ENCODE measurements around the gene KLRC4.

KLRC4 gene

DNA sequence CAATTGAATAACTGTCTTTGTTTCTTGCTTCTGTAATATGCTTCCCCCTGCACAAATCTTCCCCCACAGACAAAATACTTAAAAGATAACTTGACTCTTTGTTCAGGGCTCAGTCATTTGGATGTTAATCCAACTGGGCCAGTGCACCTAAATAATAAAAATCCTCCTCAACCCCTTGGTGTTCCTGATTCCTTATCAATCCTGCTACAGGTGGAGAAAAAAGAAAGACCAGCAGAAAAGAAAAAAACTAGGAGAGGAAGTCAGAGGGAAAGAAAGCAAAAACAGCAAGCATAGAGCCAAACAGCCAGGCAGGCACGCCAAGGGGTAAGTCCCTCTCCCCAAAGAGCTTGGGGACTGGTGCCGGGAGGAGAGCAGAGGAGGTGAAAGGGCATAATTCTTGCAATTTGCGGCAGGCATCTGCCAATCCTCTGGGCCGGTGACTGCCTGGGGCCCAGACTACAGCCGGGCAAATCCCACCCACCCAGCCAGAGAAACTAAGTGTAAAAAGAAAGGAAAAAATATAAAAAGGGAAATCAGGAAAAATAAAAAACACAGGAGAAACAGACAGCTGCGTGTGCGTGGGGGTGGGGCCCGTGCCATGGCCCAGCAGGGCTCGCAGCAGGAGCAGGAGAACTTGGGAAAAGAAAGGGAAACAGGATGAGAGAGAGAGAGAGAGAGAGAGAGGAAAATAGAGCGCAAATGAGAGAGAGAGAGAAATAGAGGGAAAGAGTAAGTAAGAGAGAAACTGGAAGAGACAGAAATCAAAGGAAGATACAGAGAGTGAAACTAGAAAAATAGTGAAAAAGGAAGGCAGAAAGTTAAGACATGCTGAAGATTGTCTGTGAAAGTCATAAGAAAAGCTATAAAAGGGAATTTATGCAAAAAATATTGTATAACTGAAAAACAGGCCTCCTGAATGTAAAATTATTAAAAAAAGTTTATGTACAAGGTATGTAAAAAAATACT is 41.1 kb downstream of the KLRC4 start:
- TF ChIP-seq GATA3 (IDR thresholded peaks at IDR 0.05; ENCODE audit: low read depth, low read length), result no peak
- TF ChIP-seq GATA2 (IDR thresholded peaks at IDR 0.05; ENCODE audit: low read depth, low read length), result no peak

- TF ChIP-seq GATA2 (IDR thresholded peaks at IDR 0.05; ENCODE audit: low read depth, low read length) (no peak), GATA3 (IDR thresholded peaks at IDR 0.05; ENCODE audit: low read depth, low read length) (no peak)
These were observed 42.7 kb downstream of the KLRC4 start for GRCh38 chr12:10366875-10367274.

DNA sequence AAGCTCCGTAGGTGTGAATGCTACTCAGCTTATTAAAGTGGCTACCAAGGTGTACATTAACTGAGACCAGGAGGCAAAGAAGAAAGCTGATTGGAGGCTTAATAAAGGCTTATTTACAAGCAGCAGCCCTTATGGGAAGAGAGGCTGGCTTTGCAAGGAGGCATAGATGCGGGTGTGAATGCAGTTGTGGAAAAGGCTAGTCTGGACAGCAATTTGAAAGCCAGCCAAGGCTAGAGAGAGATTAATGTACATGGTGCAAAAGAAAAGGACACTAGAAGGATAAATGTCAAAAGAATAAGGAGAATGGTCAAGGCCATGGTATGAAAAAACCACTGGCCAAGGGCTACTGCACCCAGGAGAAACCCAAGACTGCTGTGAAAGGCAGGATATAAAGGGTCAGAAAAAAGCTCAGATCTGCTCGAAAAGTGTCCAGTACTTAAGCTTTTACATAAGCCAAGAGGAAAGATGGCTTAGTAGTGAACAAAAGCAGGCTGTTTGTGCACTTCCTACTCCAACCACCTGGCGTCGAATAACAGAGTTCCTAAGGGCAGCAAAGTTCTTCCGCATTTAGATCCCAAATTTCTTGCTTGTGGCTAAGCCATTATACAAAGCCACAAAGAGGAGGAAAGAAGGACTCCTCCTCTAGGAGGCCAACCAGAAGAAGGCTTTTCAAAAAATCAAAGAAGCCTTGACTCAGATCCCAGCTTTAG is 43.7 kb downstream of the KLRC4 start:
- no peak for TF ChIP-seq GATA2 (IDR thresholded peaks at IDR 0.05; ENCODE audit: low read depth, low read length)
- no peak for TF ChIP-seq GATA3 (IDR thresholded peaks at IDR 0.05; ENCODE audit: low read depth, low read length)

DNA sequence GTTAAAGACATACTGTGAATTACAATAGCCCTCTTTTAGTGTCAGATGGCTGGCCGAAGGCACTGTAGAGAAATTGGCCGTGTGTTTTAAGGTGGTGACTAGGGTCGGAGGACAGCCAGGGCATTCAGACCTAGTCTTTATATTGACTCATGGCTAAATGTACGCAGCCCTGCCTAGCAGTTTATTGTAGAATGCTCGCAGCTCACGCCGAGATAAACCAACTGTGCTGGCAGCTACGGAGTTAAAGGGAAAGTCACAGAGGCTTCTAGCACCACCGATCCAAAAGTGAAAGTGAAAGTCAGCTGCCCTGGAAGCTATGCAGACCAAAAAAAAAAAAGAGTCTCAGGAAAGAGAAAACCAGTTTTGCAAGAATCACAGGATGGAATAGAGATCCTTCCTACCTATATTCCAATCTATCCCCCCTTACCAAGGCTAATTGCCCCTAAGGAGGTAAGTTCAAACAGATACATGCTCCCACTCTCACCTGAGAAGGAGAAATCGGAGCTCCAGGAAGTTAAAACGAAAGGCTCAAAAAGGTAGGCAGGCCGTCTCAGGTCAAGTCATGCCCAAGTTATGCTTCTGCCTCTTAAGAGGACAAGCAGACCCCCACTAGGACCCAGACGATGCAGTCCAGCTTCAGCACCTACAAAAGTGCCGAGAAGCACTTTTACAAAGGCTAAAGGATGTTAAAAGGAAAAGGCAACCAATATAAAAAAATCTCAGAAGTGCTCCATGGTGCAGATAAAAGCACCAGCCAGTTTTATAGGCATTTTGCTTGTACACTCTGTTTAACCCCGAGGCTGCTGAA is 44.5 kb downstream of the KLRC4 start:
- TF ChIP-seq GATA2 (IDR thresholded peaks at IDR 0.05; ENCODE audit: low read depth, low read length) (no peak), GATA3 (IDR thresholded peaks at IDR 0.05; ENCODE audit: low read depth, low read length) (no peak)

DNA sequence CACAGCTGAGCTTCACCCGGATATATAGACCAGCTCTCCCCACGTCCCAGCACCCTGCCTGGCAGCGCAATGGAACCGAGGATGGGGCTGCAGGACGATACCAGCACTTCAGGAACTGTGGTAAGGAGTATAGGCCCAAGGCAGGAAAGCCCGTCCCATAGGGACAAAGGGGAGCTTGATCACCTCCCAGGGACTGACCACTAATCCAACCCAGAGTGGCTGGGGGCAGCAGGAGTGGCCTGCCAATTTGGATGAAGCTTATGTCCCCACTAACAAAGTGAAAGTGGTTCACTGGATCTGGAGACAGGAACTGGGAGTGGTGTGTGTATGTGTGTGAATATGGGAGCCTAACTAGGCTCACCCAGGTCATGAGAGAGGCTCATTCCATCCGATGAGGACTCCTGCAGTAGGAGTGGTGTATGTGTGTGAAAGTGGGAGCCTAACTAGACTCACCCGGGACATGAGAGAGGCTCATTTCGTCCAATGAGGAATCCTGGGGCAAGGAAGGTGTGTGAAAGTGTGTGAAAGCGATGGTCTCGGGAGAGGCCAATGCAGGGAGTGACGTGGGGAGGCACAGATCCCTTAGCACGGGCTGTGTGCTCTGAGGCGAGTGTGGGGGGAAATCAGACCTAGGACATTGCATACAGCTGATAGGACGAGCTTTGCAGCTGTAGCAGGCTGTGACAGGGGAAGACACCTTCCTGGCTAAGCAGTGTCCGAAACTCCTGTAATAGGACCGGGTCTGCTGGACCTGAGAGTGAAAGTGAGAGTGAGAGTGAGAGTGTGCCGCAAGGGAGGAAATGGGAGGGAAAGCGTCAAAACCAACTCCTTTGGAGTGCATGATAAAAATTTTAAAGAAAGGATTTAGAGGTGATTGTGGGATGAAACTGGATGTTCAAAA is 45.4 kb downstream of the KLRC4 start:
- TF ChIP-seq GATA3 (IDR thresholded peaks at IDR 0.05; ENCODE audit: low read depth, low read length), result no peak
- no peak for TF ChIP-seq GATA2 (IDR thresholded peaks at IDR 0.05; ENCODE audit: low read depth, low read length)

GRCh38 chr12:10363658-10363913 is 46.0 kb downstream of the KLRC4 start:
- TF ChIP-seq GATA3 (IDR thresholded peaks at IDR 0.05; ENCODE audit: low read depth, low read length) (no peak), GATA2 (IDR thresholded peaks at IDR 0.05; ENCODE audit: low read depth, low read length) (no peak)

- TF ChIP-seq GATA3 (IDR thresholded peaks at IDR 0.05; ENCODE audit: low read depth, low read length) (no peak), GATA2 (IDR thresholded peaks at IDR 0.05; ENCODE audit: low read depth, low read length) (no peak)
These were observed 46.5 kb downstream of the KLRC4 start for GRCh38 chr12:10362828-10363657.

- no peak for TF ChIP-seq GATA3 (IDR thresholded peaks at IDR 0.05; ENCODE audit: low read depth, low read length)
- TF ChIP-seq GATA2 (IDR thresholded peaks at IDR 0.05; ENCODE audit: low read depth, low read length), result no peak
These were observed 47.2 kb downstream of the KLRC4 start for GRCh38 chr12:10362325-10362724.

- TF ChIP-seq GATA3 (IDR thresholded peaks at IDR 0.05; ENCODE audit: low read depth, low read length), result no peak
- no peak for TF ChIP-seq GATA2 (IDR thresholded peaks at IDR 0.05; ENCODE audit: low read depth, low read length)
These were observed 47.9 kb downstream of the KLRC4 start for GRCh38 chr12:10361622-10362021.

DNA sequence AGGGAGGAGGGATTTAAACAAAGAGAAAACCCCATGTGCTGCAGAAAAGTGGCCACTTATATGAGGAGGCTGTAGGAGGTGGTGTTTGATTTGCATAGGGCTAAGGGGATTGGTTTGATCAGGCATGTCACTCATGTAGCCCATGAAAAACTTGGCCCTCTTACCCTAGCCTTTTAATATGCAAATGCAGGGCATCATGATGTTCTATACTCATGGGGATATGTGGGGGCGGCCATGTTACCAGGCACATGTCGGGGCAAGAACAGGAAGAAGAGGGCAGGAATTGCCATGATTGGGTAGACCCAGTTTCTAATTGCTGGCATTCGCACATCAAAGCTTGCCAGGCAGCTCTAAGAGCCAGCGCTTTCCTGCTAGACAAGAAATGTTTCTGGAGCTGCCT is 48.5 kb downstream of the KLRC4 start:
- TF ChIP-seq GATA2 (IDR thresholded peaks at IDR 0.05; ENCODE audit: low read depth, low read length) (no peak), GATA3 (IDR thresholded peaks at IDR 0.05; ENCODE audit: low read depth, low read length) (no peak)

DNA sequence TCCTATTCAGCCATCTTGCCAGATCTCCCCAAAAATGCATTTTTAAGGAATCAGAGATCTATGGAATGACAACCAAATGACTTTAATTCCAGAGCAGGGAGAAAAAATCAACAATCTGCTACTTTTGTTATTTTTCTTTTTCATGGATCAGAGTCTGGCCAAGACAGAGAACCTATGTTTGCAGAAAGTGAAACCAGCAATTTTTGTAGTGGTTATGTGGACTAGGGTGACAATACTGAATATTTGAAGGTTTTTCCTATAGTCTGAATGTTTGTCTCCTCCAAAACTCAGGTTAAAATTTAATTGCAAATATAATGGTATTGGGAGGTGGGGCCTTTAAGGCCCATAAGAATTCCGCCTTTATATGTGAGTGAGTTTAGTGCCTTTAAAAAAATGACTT is 50.6 kb downstream of the KLRC4 start:
- TF ChIP-seq GATA2 (IDR thresholded peaks at IDR 0.05; ENCODE audit: low read depth, low read length) (no peak), GATA3 (IDR thresholded peaks at IDR 0.05; ENCODE audit: low read depth, low read length) (no peak)

GRCh38 chr12:10358131-10358530 is 51.4 kb downstream of the KLRC4 start:
- no peak for TF ChIP-seq GATA2 (IDR thresholded peaks at IDR 0.05; ENCODE audit: low read depth, low read length)
- no peak for TF ChIP-seq GATA3 (IDR thresholded peaks at IDR 0.05; ENCODE audit: low read depth, low read length)
